ENCODE results near the gene NF1. TPM values are rescaled to one million over a fixed set of nuclear protein-coding genes. Genes with fewer than 3 reads are reported as not detected.

NF1 gene
- total RNA-seq, 2 experiments from 2014 or later, result 22.1 to 26.2 TPM

GRCh38 chr17:31388770-31389656 is 294.2 kb downstream of the NF1 start:
- POLR2A ChIA-PET, result no interaction called here
- H3K9me3 Mint-ChIP-seq (ENCODE audit: low read depth), result no peaks in the 10 kb centered on the region
- peaks cover 3% of the 10 kb centered on the region for H3K4me1 Mint-ChIP-seq
- H3K27ac Mint-ChIP-seq, result no peak overlapping the region
- DNase-seq, result peak; percentile 63
- peaks cover 26% of the 10 kb centered on the region for H3K27me3 Mint-ChIP-seq
- intact Hi-C loops (cut with DNase I, micrococcal nuclease), result loop anchor here (1.0 to 2.0 kb wide), 3 partner anchors 128 to 454 kb away; no protein-coding TSS in a partner anchor
- H3K4me3 Mint-ChIP-seq, result no peak overlapping the region
- CTCF ChIA-PET, result interaction anchor here (0.6 to 2.8 kb wide), 21 partner anchors 9 to 471 kb away, joined by 3 to 17 read pairs (median 3); no protein-coding TSS in a partner anchor
- ATAC-seq, result peak; percentile 53
- H3K36me3 Mint-ChIP-seq (ENCODE audit: low read depth), result no peaks in the 10 kb centered on the region

GRCh38 chr17:31389657-31390381 is 295.0 kb downstream of the NF1 start:
- H3K27me3 Mint-ChIP-seq, result peaks cover 31% of the 10 kb centered on the region
- ChIA-PET POLR2A (no interaction called here), CTCF (interaction anchor here (0.6 to 2.8 kb wide), 19 partner anchors 8 to 470 kb away, joined by 3 to 17 read pairs (median 3); no protein-coding TSS in a partner anchor)
- no peaks in the 10 kb centered on the region for H3K36me3 Mint-ChIP-seq (ENCODE audit: low read depth)
- H3K4me3 Mint-ChIP-seq, result peak overlapping the region; percentile 60
- peaks cover 3% of the 10 kb centered on the region for H3K4me1 Mint-ChIP-seq
- ATAC-seq, result no peak
- intact Hi-C loops (cut with DNase I, micrococcal nuclease), result loop anchor here (1.0 to 2.0 kb wide), 3 partner anchors 127 to 453 kb away; no protein-coding TSS in a partner anchor
- H3K9me3 Mint-ChIP-seq (ENCODE audit: low read depth), result no peaks in the 10 kb centered on the region
- no peak for DNase-seq
- H3K27ac Mint-ChIP-seq, result no peak overlapping the region

GRCh38 chr17:31390426-31390747 is 295.6 kb downstream of the NF1 start:
- ATAC-seq (no peak), DNase-seq (no peak)
- no peaks in the 10 kb centered on the region for H3K9me3 Mint-ChIP-seq (ENCODE audit: low read depth)
- H3K27me3 Mint-ChIP-seq, result peaks cover 34% of the 10 kb centered on the region
- no peaks in the 10 kb centered on the region for H3K36me3 Mint-ChIP-seq (ENCODE audit: low read depth)
- intact Hi-C loops (cut with DNase I, micrococcal nuclease), result no loop called here
- ChIA-PET CTCF (interaction anchor here (0.6 to 2.8 kb wide), 5 partner anchors 12 to 406 kb away, joined by 3 to 17 read pairs (median 4); no protein-coding TSS in a partner anchor), POLR2A (no interaction called here)
- H3K27ac Mint-ChIP-seq, result no peak overlapping the region
- peaks cover 3% of the 10 kb centered on the region for H3K4me1 Mint-ChIP-seq
- peak overlapping the region; percentile 60 for H3K4me3 Mint-ChIP-seq

DNA sequence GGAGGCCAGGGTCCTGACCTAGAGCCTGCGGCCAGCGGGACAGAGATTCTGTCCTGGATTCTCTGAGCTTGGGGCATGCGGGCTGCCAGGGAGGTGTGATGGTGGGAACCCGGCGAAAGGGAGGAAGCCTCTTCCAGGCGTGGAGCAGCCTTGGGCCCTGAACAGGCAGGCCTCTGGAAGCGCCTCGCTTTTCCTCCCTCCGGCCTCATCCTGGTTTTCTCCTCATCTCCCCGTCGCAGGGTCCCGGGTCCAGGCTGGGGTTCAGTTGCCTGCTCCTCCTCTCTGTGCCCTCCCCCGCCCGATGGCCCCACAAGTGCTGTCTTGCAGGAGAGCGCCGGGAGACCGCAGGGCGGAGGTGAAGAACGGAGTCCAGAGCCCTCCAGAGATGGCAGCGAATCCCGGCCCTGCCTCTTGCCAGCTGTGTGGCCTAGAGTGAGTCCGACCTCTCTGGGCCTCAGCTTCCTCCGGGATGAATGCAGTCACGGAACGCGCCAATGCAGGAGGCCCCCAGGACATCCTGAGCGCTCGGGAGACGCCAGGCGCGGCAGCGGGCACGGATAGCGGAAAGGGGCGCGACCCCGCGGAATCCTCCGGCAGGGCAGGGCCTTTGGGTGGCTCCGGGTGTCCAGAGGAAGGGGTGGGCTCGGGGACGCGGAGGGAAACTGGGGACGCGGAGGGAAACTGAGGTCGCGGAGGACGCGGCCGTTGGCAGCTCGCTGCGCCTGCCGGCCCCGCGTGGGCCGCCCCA is 296.1 kb downstream of the NF1 start:
- CTCF ChIA-PET, result interaction anchor here (0.7 to 0.9 kb wide), 2 partner anchors 18 to 126 kb away, joined by 3 read pairs; no protein-coding TSS in a partner anchor
- peaks cover 3% of the 10 kb centered on the region for H3K4me1 Mint-ChIP-seq
- no peak overlapping the region for H3K27ac Mint-ChIP-seq
- POLR2A ChIA-PET, result no interaction called here
- H3K27me3 Mint-ChIP-seq, result peaks cover 37% of the 10 kb centered on the region
- DNase-seq (no peak), ATAC-seq (no peak)
- no peaks in the 10 kb centered on the region for H3K36me3 Mint-ChIP-seq (ENCODE audit: low read depth)
- peak overlapping the region; percentile 60 for H3K4me3 Mint-ChIP-seq
- no peaks in the 10 kb centered on the region for H3K9me3 Mint-ChIP-seq (ENCODE audit: low read depth)
- intact Hi-C loops (cut with DNase I, micrococcal nuclease), result no loop called here

DNA sequence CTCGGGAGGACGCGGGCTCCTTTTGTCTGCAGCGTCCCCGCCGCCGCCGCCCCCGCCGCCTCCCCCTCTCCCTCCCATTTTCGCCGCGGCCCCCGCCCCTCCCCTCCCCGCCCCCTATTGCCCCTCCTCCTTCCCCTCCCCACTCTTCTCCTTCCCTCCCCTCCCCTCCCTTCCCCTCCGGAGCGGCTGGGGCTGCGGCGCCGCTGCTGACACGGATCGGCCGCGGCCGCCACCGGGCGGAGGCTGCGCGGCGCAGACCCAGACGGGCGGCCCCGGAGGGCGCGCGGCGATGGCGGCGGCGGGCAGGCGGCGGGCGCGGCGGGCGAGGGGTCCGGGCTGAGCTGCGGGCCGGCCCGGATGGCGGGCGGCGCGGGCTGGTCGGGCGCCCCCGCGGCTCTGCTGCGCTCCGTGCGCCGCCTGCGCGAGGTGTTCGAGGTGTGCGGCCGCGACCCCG is 296.7 kb downstream of the NF1 start, which contains the start of gene RAB11FIP4:
TSS of gene RAB11FIP4 (plus strand) at position 180 of the 454 bp plus-strand sequence. CDS start at position 358, 178 bp downstream.
- H3K27ac Mint-ChIP-seq, result no peak within 1 kb of the TSS
- peaks cover 3% of the 10 kb centered on the region for H3K4me1 Mint-ChIP-seq
- no peaks in the 10 kb centered on the region for H3K9me3 Mint-ChIP-seq (ENCODE audit: low read depth)
- DNase-seq (peak; percentile 30), ATAC-seq (peak; percentile 70)
- H3K36me3 Mint-ChIP-seq (ENCODE audit: low read depth), result no peaks in the 10 kb centered on the region
- POLR2A ChIA-PET, result no interaction called here
- intact Hi-C loops (cut with DNase I, micrococcal nuclease), result no loop called here
- CTCF ChIA-PET, result interaction anchor here (0.7 kb wide), 1 partner anchor 19 kb away, joined by 3 read pairs; no protein-coding TSS in a partner anchor
- H3K27me3 Mint-ChIP-seq, result peaks cover 37% of the 10 kb centered on the region
- peak within 1 kb of the TSS; percentile 60 for H3K4me3 Mint-ChIP-seq

DNA sequence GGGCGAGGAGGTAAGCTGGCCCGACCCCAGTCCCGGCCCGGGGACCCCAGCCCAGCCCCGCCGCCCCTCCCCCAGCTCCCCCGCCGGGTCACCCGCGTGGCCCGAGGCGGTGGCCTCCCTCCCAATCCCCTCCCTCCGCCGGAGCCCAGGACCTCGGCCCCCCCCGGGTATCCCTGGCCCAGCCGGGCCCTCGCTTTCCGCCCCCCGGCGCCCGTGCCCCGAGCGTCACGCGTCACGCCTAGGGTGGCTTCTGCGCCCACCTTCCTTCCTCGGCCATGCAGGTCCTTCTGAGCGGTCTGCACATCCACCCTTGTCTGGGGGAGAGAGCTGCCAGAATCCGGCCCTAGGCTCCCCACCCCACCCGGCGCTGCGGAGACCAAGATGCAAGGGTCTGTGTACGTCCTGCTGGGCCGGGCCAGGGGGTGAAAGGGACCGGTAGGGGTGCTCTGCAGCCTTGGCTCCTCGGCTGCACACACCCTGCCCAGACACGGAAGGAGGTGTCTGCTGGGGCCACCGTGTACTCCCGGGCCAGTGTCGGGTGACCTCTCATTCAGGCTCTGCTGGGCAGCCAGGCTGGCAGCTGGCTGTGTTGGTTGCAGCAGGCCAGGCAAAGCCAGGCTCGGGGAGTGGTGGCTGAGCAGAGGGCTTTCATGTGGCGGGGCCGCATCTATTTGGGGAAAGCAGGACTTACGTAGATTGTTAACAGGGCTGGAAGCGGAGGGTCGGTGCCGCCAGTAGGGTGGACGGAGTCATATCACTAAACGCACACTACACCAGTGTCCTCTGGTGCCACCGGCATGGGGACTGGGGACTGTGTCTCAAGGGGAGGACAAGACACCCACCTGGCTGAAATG is 297.5 kb downstream of the NF1 start:
- Mint-ChIP-seq H3K4me1 (peaks cover 3% of the 10 kb centered on the region), H3K27me3 (peaks cover 37% of the 10 kb centered on the region)

DNA sequence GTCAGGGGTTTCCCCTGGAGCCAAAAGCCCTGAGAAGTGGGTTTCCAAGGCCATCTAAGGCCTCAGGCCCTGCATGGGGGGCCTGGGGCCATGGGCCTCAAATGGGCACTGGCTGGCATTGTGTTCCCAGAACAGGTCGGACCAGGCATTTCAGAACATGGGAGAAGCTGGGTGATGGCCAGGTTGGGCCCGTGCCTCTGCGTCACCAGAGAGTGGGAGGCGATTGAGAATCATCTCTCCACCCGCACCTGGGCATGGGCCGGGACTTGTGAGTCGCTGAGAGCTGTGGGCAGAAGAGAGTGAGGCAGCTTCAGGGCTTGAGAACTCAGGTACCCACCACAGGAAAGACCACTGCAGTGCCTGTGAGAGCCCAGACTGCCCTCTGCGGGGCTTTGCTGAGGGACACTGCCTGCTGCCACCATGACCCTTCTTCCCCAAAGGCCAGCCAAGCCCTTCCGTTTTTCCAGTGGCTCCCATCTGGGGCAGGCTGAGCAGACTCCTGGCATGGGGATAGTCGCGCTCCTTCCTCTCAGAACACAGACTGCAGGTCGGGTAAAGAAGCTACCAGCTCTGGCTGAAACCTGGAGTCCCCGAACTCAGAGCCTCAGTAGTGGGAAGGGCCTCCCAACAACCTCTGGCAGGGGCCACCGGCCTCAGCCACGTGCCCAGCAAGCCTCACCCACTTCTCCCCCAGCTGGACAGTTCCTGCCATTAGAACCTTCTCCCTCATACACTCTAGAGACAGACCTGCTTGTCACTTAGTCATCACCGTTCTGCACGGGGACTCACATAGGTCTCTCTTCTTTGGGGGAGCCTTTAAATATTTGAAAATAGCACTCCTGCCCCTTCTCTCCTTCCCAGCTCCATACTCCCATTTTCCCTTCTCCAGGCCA is 298.3 kb downstream of the NF1 start:
- ChIA-PET POLR2A (no interaction called here), CTCF (interaction anchor here (1.0 kb wide), 1 partner anchor 125 kb away, joined by 3 read pairs; no protein-coding TSS in a partner anchor)
- H3K36me3 Mint-ChIP-seq (ENCODE audit: low read depth), result no peaks in the 10 kb centered on the region
- H3K9me3 Mint-ChIP-seq (ENCODE audit: low read depth), result no peaks in the 10 kb centered on the region
- H3K4me1 Mint-ChIP-seq, result peaks cover 3% of the 10 kb centered on the region
- H3K27ac Mint-ChIP-seq, result no peak overlapping the region
- intact Hi-C loops (cut with DNase I, micrococcal nuclease), result no loop called here
- no peak for DNase-seq
- H3K27me3 Mint-ChIP-seq, result peaks cover 37% of the 10 kb centered on the region
- peak overlapping the region; percentile 56 for H3K4me3 Mint-ChIP-seq
- no peak for ATAC-seq

More for the DNA sequence above, 297.5 kb downstream of the NF1 start:
- intact Hi-C loops (cut with DNase I, micrococcal nuclease), result no loop called here
- Mint-ChIP-seq H3K4me3 (peak overlapping the region; percentile 56), H3K36me3 (ENCODE audit: low read depth) (no peaks in the 10 kb centered on the region), H3K27ac (no peak overlapping the region), H3K9me3 (ENCODE audit: low read depth) (no peaks in the 10 kb centered on the region)
- DNase-seq, result no peak
- ChIA-PET CTCF (no interaction called here), POLR2A (no interaction called here)
- ATAC-seq, result no peak

DNA sequence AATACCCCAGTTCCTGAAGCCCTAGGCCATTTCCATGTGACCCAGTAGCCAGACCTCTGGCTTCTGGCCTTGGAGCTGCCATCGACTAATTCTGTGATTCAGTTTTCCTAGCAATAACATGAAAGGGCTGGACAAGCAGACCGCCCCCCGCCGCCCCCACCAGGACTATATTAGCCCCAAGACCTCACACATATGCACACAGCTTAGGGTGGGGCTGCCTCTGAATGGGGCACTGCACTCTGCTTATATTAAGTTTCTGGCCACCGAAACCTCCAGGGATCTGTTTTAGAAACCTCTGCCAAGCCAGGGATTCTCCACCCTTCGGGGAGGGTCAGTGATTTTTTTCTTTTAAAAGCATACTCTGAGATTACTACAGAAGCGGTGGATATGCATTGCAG is 299.0 kb downstream of the NF1 start:
- H3K27me3 Mint-ChIP-seq, result peaks cover 38% of the 10 kb centered on the region
- DNase-seq, result no peak
- no peaks in the 10 kb centered on the region for H3K36me3 Mint-ChIP-seq (ENCODE audit: low read depth)
- ChIA-PET CTCF (interaction anchor here (1.0 kb wide), 1 partner anchor 124 kb away, joined by 3 read pairs; no protein-coding TSS in a partner anchor), POLR2A (no interaction called here)
- no peak overlapping the region for H3K27ac Mint-ChIP-seq
- no peaks in the 10 kb centered on the region for H3K9me3 Mint-ChIP-seq (ENCODE audit: low read depth)
- peak overlapping the region; percentile 7 for H3K4me3 Mint-ChIP-seq
- H3K4me1 Mint-ChIP-seq, result peaks cover 3% of the 10 kb centered on the region
- no peak for ATAC-seq
- intact Hi-C loops (cut with DNase I, micrococcal nuclease), result no loop called here

- no peaks in the 10 kb centered on the region for H3K9me3 Mint-ChIP-seq (ENCODE audit: low read depth)
- DNase-seq (peak; percentile 72), ATAC-seq (no peak)
- H3K4me3 Mint-ChIP-seq, result no peak overlapping the region
- ChIA-PET CTCF (interaction anchor here (0.7 kb wide), 1 partner anchor 54 kb away, joined by 3 read pairs; no protein-coding TSS in a partner anchor), POLR2A (no interaction called here)
- H3K27ac Mint-ChIP-seq, result no peak overlapping the region
- peaks cover 3% of the 10 kb centered on the region for H3K4me1 Mint-ChIP-seq
- H3K36me3 Mint-ChIP-seq (ENCODE audit: low read depth), result no peaks in the 10 kb centered on the region
- intact Hi-C loops (cut with DNase I, micrococcal nuclease), result no loop called here
- H3K27me3 Mint-ChIP-seq, result peaks cover 38% of the 10 kb centered on the region
Measured at GRCh38 chr17:31394544-31394943, 299.8 kb downstream of the NF1 start.

All from activated CD4-positive, alpha-beta T cell treated with anti-CD3 and anti-CD28 coated beads for 36 hours (primary cell).